Lung microvascular endothelial cell (primary cell): ENCODE results near the gene SBF2. TPM values are rescaled to one million over a fixed set of nuclear protein-coding genes. Genes with fewer than 3 reads are reported as not detected.
"Not testable (repeated sequence)": the region's sequence is repeated elsewhere in the genome, so short reads cannot be mapped to it uniquely, and the experiment has no call there.

Experiments
- DNase-seq, 2 donors: peaks; one replicate each; pipeline versions ENCODE4 v3.0.0 to v3.0.0-alpha.2; 2010; ENCODE audit warnings: low read depth in 2 of 2
- total RNA-seq: library from RNA; depleted of rRNA; stranded (reverse); fragments of >200 nt; gene quantifications from 2 replicates; pipeline ENCODE4 v1.2.1, GENCODE V29; 2014

SBF2 gene
- total RNA-seq, 1 donor from 2014 or later = 50.8 TPM

- DNase-seq = no peak
Measured at GRCh38 chr11:10204021-10204420, 90.0 kb downstream of the SBF2 start.

GRCh38 chr11:10201343-10201742, 92.7 kb downstream of the SBF2 start:
- DNase-seq = no peak

GRCh38 chr11:10197091-10197490, 96.9 kb downstream of the SBF2 start:
- no peak for DNase-seq

- no peak for DNase-seq
Measured at GRCh38 chr11:10192036-10192435, 102.0 kb downstream of the SBF2 start.

- peak; percentile 52 to 66 for DNase-seq
Measured at GRCh38 chr11:10181811-10182210, 112.2 kb downstream of the SBF2 start.

GRCh38 chr11:10164621-10165020, 129.4 kb downstream of the SBF2 start:
- DNase-seq = no peak

GRCh38 chr11:10162222-10162621, 131.8 kb downstream of the SBF2 start:
- DNase-seq = no peak

- no peak for DNase-seq
Measured at GRCh38 chr11:10160350-10160749, 133.7 kb downstream of the SBF2 start.

GRCh38 chr11:10158461-10158860, 135.6 kb downstream of the SBF2 start:
- no peak for DNase-seq

- no peak for DNase-seq
Measured at GRCh38 chr11:10155793-10156490, 138.1 kb downstream of the SBF2 start.

GRCh38 chr11:10150800-10151199, 143.2 kb downstream of the SBF2 start:
- DNase-seq = no peak

- no peak for DNase-seq
Measured at GRCh38 chr11:10149553-10149952, 144.5 kb downstream of the SBF2 start.

- no peak for DNase-seq
Measured at GRCh38 chr11:10147195-10147594, 146.8 kb downstream of the SBF2 start.

GRCh38 chr11:10144954-10145353, 149.1 kb downstream of the SBF2 start:
- no peak for DNase-seq

- peak; percentile 31 to 87 for DNase-seq
Measured at GRCh38 chr11:10139656-10140055, 154.4 kb downstream of the SBF2 start.

- no peak for DNase-seq
Measured at GRCh38 chr11:10139143-10139542, 154.9 kb downstream of the SBF2 start.

- no peak for DNase-seq
Measured at GRCh38 chr11:10134975-10135481, 159.0 kb downstream of the SBF2 start.

GRCh38 chr11:10134226-10134625, 159.8 kb downstream of the SBF2 start:
- DNase-seq = not testable (repeated sequence)

- DNase-seq = not testable (repeated sequence)
Measured at GRCh38 chr11:10133251-10133650, 160.8 kb downstream of the SBF2 start.

- DNase-seq = no peak
Measured at GRCh38 chr11:10130875-10131274, 163.1 kb downstream of the SBF2 start.

GRCh38 chr11:10129184-10129583, 164.8 kb downstream of the SBF2 start:
- not testable (repeated sequence) for DNase-seq

- DNase-seq = no peak
Measured at GRCh38 chr11:10125522-10126133, 168.4 kb downstream of the SBF2 start.
